Activated naive CD4-positive, alpha-beta T cell treated with anti-CD3 and anti-CD28 coated beads, Interleukin-2, amount 50 U/mL, for 72 hours (primary cell): ENCODE results near the gene DPY30. TPM values are rescaled to one million over a fixed set of nuclear protein-coding genes. Genes with fewer than 3 reads are reported as not detected.
"Not testable (repeated sequence)": the region's sequence is repeated elsewhere in the genome, so short reads cannot be mapped to it uniquely, and the experiment has no call there.

Source experiments
- ATAC-seq, 2 donors: fragments of 150-1000 bp; cut with Tn5 transposase; 2 replicates each; pipeline ENCODE4 v1.10.0; 2021; ENCODE audit warnings: mild to moderate bottlenecking in 2 of 2, moderate library complexity in 2 of 2
- DNase-seq, 2 donors: peaks; one replicate each; pipeline ENCODE4 v3.0.0; 2021 to 2022; ENCODE audit warnings: low spot score in 2 of 2
- H3K27ac Mint-ChIP-seq, 2 donors: one replicate each; pipeline ENCODE4 v1.8.0; 2022; ENCODE audit warnings: mild to moderate bottlenecking in 2 of 2, mixed read lengths in 2 of 2
- H3K36me3 Mint-ChIP-seq, 2 donors: one replicate each; pipeline ENCODE4 v1.8.0; 2022; ENCODE audit warnings: mixed read lengths in 2 of 2
- H3K9me3 Mint-ChIP-seq, 2 donors: one replicate each; pipeline ENCODE4 v1.8.0; 2022; ENCODE audit warnings: mixed read lengths in 2 of 2
- total RNA-seq, 2 donors: library from RNA; stranded (reverse); gene quantifications; one replicate each; pipeline ENCODE4 v1.2.3, GENCODE V29; 2022

The DPY30 gene
- total RNA-seq, 2 donors from 2014 or later: 63.1 to 66.8 TPM

DNA sequence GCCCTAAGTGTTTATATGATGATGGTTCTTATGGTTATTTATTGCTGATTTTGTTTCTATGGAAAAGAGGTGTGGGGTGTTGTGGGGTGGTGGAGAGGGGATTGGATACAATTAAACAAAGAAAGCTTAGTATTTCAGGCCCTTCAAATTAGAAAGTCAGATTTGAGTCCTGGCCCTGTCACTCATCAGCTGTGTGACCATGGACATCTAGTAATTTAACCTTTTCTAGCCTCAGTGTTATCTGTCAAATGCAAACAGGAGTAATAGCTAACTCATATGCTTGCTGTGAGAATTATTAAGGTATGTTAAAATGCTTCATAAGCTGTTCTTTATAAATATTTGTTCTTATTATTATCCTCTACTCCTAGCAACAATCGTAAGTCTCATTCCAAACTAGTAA, 26.7 kb downstream of the DPY30 start:
- Mint-ChIP-seq H3K9me3 (no peaks in the 10 kb centered on the region), H3K27ac (no peak overlapping the region), H3K36me3 (peaks cover 0 to 8% of the 10 kb centered on the region in 2 donors)
- ATAC-seq (no peak), DNase-seq (no peak)

DNA sequence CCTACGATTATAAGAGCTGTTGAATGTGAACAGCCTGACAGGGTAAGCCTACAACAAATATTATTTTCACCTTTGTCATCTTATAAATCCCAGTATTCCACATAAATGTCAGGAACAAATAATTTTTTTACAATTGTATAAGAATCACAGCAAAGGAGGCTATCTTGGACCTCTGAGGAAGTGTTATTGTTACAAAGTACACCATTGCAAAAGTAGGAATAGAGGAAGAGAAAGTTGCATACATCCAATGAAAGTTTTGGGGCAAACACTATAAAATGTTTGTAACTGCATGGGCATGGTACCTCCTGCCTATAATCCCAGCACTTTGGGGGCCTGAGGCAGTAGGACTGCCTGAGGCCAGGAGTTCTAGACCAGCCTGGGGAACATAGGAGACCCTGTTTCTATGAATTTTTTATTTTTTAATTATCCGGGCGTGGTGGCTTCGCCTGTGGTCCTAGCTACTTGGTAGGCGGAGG, 28.1 kb downstream of the DPY30 start:
- Mint-ChIP-seq H3K27ac (peak overlapping the region; percentile 88 to 91), H3K9me3 (peaks cover 0 to 5% of the 10 kb centered on the region in 2 donors), H3K36me3 (peaks cover 8 to 11% of the 10 kb centered on the region in 2 donors)
- DNase-seq (no peak), ATAC-seq (no peak)

DNA sequence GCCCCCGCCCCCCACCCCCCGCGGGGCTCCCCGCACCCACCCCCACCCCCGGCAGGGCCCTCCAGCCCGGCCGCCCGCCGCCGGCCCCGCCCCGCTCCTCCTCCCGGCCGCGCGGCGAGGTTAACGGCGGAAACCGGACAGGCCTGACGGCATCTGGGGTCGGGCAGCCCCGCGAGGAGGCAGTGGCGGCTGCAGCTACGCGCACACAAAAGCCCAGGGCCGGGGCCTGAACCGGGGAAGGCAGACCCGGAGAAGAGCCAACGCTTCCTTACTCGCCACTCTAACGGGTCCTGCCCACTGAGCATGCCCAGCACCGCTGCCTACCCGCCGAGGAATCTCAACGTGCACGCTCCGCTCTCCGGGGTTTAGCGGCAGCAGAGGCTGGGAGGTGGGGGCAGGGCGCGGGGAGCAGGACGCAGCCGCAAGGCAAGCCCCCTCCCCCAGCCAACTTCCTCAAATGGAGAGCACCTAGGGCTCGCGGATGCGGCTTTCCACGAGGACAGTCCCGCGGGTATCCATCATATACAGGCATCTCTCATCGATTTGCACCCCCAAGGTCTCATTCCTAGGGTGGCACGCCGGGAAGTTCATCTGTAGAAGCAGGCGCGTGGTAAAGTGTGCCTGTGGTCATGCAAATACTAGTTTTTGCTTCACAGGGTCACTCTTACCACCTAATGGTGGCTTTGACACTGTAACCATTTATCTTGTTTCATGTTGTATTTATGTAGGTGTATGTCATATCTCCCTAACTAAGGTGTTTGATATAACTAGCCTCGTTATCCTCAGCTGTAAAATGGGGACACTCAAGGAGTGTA, 28.7 kb downstream of the DPY30 start, which contains the start of gene MEMO1:
Gene MEMO1, minus strand, starts transcription at position 339 of the 815 bp plus-strand sequence. CDS start 761 bp downstream, outside the sequence.
- ATAC-seq (peak; percentile 77 to 82), DNase-seq (peak; percentile 91 to 92)
- H3K27ac Mint-ChIP-seq: peak within 1 kb of the TSS; percentile 88 to 92
- peaks cover 0 to 5% of the 10 kb centered on the region in 2 donors for H3K9me3 Mint-ChIP-seq
- peaks cover 8 to 12% of the 10 kb centered on the region in 2 donors for H3K36me3 Mint-ChIP-seq

DNA sequence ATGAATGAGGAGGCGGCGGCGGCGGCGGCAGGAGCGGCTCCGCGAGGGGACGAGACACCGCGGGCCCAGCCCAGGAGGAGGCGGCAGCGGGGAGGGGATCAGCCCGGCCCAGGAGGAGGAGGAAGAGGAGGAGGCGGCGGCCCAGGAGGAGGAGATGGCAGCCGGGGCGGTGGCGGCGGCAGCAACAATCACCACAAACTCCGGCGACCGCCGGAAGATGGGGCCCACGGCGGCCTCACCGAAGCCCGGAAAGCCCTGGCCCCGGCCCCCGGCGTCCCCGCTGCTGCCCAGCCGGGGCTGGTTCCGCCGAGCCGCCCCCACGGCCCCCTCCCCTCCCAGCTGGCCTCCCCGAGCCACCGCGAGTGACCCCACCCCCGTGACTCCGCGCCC, 29.3 kb downstream of the DPY30 start:
- DNase-seq (peak; percentile 59 to 70), ATAC-seq (peak; percentile 71 to 81)
- H3K27ac Mint-ChIP-seq, H3K9me3 Mint-ChIP-seq: not testable (repeated sequence)
- H3K36me3 Mint-ChIP-seq: peaks cover 8 to 18% of the 10 kb centered on the region in 2 donors

DNA sequence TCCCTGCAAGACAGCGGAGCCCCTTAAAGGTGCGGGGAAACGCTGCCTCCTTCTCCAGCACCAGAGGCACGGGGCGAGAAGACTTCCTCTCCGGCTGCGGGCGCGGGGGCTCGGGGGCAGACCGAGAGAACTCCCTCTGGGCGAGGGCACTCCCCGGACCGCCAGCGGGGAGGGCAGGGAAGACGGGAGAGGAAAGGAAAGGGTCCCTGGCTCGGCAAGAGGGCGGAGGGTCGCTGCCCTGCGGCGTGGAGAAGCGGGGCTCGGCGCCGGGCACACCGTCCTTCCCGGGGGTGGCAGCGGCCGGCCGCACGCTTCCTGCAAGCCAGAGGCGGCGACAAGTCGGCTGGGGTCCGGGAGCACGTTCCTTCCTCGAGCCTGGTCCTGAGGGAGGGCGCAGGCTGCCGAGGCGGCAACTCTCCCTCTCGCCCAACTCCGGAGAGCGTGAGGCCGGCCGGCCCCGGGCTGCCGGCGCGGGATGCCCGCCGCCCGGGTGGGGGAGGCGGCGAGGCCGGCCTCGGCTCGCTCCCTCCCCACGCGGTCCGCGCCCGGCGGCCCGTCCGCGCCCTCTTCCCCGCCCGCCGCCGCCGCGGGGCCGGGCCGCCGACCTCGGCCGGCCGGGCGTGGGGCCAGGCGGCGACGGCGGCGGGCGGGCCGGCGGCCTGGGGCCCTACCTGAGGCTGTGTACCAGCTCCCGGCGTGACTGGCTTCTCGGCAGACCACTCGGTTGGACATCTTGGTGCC, 29.9 kb downstream of the DPY30 start:
- Mint-ChIP-seq H3K27ac (peak overlapping the region; percentile 92 to 94), H3K36me3 (peaks cover 8 to 24% of the 10 kb centered on the region in 2 donors), H3K9me3 (peaks cover 0 to 5% of the 10 kb centered on the region in 2 donors)
- ATAC-seq (peak; percentile 4 to 7), DNase-seq (peak; percentile 49 to 64)

DNA sequence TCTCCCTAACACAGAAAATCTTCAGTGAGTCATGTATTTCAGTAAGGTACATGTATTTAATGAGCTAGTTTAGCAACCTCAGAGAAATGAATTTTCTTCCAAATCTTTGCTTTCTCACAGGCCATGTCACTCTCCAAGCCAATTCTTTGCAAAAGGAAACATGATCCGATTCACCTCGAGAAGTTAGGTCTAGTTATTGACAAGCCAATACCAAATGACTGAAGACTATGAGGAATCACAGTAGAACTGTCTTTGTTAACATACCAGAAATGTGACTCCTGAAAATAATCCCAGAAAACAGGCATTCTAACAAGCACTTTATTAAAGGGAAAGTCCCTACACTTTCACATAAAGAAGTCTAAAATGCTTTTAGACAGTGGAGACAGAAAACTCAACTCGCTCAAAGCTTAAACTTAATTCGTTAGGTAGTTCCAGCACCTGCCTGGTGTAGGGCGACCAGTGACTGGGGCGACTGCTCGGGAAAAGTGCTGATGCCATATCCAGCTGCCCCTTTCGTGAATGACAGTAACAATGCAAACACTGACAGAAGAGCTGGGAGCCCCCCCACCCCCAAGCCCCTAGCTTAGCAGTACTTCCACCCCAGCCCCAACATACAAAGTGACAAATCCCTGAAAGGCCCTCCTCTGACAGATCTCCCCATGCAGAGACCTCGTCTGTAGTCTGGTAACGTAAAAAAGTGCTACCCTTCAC, 30.6 kb downstream of the DPY30 start:
- peaks cover 0 to 5% of the 10 kb centered on the region in 2 donors for H3K9me3 Mint-ChIP-seq
- ATAC-seq (no peak), DNase-seq (no peak)
- H3K36me3 Mint-ChIP-seq: peaks cover 8 to 30% of the 10 kb centered on the region in 2 donors
- H3K27ac Mint-ChIP-seq: peak overlapping the region; percentile 92 to 94

DNA sequence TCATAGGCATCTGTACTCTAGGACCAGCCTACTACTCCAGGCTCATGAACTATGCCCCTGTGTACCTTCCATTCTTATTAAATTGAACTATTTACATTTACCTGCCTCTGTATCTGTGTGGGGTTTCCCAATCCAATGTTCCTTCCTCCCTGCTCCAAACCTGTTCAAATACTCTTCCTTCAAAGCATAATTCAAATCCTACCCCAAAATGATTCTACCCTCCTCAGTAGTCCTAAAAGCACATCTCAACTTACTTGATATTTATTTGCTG, 32.5 kb downstream of the DPY30 start:
- DNase-seq (no peak), ATAC-seq (no peak)
- no peak overlapping the region for H3K27ac Mint-ChIP-seq
- peaks cover 8 to 30% of the 10 kb centered on the region in 2 donors for H3K36me3 Mint-ChIP-seq
- H3K9me3 Mint-ChIP-seq: peaks cover 0 to 5% of the 10 kb centered on the region in 2 donors

DNA sequence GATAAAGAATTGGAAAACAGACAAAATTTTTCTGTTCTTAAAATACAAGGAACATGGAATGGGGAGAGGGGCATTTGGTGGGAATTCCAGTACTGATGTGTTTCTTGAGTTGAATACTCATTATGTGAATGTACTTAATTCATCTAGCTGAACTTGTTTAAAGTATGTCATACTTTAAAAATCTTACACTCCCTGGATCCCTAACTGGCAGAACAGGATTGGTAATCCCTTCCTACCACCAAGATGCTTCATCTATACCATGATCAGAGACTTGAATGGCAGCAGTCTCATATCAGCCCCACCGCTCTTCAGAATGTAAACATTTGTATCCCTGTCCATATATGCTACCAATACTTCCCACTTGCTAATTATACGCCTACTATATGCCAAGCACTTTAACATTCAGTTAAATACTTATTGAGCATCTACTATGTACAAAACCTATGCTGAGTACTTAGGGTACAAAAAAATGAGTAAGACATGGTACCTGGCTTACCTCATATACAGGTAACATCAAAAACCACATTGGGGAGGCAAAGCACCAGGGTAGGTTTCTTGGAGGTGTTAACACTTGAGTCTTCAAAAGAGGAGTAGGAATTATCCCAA, 34.1 kb downstream of the DPY30 start:
- DNase-seq (no peak), ATAC-seq (no peak)
- peaks cover 8 to 30% of the 10 kb centered on the region in 2 donors for H3K36me3 Mint-ChIP-seq
- H3K27ac Mint-ChIP-seq: no peak overlapping the region
- peaks cover 0 to 5% of the 10 kb centered on the region in 2 donors for H3K9me3 Mint-ChIP-seq

DNA sequence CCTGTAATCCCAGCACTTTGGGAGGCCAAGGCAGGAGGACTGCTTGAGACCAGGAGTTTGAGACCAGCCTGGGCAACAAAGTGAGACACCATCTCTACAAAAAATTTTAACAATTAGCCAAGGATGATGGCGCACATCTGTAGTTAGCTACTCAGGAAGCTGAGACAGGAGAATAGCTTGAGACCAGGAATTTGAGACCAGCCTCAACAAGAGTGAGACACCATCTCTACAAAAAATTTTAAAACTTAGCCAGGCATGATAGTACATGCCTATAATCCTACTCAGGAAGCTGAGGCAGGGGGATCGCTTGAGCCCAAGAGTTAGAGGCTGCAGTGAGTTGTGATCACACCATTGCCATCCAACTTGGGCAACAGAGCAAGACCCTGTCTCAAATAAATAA, 35.8 kb downstream of the DPY30 start:
- Mint-ChIP-seq H3K9me3 (peaks cover 0 to 5% of the 10 kb centered on the region in 2 donors), H3K27ac (no peak overlapping the region), H3K36me3 (peaks cover 2 to 30% of the 10 kb centered on the region in 2 donors)
- no peak for ATAC-seq
- no peak for DNase-seq

DNA sequence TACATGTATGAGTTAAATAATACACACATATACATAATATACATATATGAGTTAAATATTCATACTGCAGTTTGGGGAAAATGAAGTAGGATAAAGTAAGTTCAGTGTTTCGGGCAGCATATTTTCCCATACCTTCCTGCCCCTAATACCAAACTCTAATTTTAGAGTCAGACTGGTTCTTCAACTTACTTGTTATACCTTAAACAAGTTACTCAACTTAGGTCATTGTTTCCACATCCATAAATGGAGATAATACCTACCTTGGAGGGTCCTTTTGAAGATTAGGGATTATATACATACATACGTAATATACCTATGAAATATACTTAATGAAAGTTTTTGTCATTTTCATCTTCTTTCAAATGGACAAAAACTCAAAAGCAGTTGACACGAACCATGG, 37.2 kb downstream of the DPY30 start:
- no peak for ATAC-seq
- Mint-ChIP-seq H3K27ac (no peak overlapping the region), H3K9me3 (peaks cover 0 to 5% of the 10 kb centered on the region in 2 donors), H3K36me3 (peaks cover 0 to 29% of the 10 kb centered on the region in 2 donors)
- no peak for DNase-seq

DNA sequence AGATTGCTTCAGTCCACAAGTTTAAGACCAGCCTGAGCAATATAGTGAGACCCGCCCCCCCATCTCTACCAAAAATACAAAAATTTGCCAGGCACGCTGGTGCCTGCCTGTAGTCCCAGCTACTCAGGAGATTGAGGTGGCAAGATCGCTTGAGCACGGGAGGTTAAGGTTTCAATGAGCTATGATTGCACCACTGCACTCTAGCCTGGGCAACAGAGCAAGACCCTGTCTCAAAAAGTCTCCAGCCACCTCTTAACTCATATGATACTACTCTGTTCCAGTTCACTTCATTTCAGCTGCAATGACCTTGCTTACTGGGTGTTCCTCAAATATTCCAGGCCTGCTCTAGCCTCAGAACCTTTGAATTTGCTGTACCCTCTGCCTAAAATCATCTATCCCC, 40.2 kb downstream of the DPY30 start:
- no peaks in the 10 kb centered on the region for H3K9me3 Mint-ChIP-seq

DNA sequence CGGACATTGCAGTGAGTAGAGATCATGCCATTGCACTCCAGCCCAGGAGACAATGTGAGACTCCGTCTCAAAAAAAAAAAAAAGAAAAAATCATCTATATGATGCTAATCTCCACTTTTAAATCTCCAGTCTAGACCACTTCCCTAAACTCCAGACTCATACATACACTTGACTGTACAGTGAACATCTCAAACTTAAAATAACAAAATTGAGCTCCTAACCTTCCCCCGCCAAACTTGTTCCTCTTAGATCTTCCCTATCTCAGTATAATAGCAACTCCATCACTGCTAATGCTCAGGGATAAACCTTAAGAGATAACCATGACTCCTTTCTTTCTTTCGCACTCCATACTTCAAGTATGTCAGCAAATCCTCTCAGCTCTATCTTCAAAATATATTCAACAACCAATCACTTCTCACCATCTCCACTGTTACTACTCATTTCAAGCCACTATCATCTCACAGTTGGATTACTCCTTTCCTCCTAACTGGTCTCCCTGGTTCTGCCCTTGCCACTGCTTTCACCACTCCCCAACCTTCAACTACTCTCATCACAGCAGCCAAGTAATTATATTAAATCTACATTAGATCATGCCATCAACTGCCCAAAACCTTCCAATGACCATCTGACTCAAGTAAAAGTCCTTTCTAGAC, 40.7 kb downstream of the DPY30 start:
- no peaks in the 10 kb centered on the region for H3K9me3 Mint-ChIP-seq
- DNase-seq: no peak
- peak overlapping the region in 1 of 2 donors; percentile 16 for H3K27ac Mint-ChIP-seq
- ATAC-seq: peak; percentile 40 to 52
- H3K36me3 Mint-ChIP-seq: peaks cover 0 to 5% of the 10 kb centered on the region in 2 donors

More for the DNA sequence above, 40.2 kb downstream of the DPY30 start:
- Mint-ChIP-seq H3K27ac (no peak overlapping the region), H3K36me3 (peaks cover 0 to 9% of the 10 kb centered on the region in 2 donors)
- no peak for ATAC-seq
- DNase-seq: no peak

DNA sequence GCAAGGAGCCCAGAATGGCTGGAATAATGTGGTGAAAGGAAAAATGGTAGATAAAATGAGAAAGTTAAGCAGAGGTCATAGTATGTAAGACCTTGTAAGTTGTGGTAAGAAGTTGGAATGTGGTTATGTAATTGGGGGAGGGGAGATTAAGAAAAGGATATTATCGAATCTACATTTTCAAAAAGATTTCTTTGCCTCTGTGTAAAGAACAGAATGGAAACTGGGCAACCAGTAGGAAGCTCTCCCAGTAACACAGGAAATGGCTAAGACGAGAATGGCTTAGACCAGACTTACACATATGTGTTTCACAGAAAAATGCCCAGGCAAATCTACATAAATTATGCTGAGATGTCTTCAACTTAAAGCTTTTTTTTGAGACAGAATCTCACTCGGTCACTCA, 42.0 kb downstream of the DPY30 start:
- ATAC-seq: peak; percentile 24 to 56
- no peak for DNase-seq
- Mint-ChIP-seq H3K9me3 (no peaks in the 10 kb centered on the region), H3K36me3 (peaks cover 0 to 5% of the 10 kb centered on the region in 2 donors), H3K27ac (no peak overlapping the region)

DNA sequence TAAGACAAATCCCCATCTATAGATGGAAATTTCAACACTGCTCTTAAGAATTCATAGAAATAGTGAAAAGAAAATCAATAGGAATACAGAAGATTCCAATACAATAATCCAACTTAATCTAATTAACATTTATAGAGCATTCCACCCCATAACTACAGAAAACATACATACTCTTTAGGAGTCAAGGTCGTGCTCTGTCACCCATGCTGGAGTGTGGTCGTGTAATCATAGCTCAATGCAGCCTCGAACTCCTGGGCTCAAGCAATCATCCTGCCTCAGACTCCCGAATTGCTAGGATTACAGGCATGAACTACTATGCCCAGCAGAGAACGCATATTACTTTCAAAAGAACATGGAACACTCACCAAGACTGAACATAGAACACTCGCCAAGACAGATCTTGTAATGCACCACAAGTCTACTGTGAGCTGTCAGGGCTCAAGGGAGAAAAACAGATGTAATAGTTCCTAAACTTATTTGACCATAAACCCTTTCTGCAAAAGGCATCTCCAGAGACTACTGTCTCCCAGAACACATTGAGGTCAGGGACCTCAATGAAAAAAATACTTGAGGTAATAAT, 42.9 kb downstream of the DPY30 start:
- H3K27ac Mint-ChIP-seq: no peak overlapping the region
- H3K9me3 Mint-ChIP-seq: no peaks in the 10 kb centered on the region
- DNase-seq (no peak), ATAC-seq (no peak)
- peaks cover 0 to 5% of the 10 kb centered on the region in 2 donors for H3K36me3 Mint-ChIP-seq

DNA sequence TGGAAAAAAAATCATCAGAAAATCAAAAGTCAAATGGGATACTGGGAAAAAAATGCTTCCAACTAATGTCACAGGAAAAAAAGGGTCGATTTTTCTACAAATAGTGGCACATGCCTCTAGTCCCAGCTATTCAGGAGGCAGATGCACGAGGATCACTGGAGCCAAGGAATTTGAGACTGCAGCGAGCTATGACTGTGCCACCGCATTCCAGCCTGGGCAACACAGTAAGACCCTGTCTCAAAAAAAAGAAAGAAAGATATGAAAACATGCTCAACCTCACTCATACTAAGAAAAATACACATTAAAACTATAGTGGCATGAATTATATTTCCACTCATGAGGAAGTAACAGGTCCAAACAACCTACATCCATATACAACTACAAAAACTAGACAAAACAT, 46.7 kb downstream of the DPY30 start:
- no peak for ATAC-seq
- no peak for DNase-seq
- Mint-ChIP-seq H3K36me3 (peaks cover 0 to 16% of the 10 kb centered on the region in 2 donors), H3K9me3 (no peaks in the 10 kb centered on the region), H3K27ac (no peak overlapping the region)
